ENCODE results near the gene MPZL2. TPM values are rescaled to one million over a fixed set of nuclear protein-coding genes. Genes with fewer than 3 reads are reported as not detected.

The MPZL2 gene
- total and polyA plus RNA-seq, 9 of the 15 experiments (the other 6 are each of a cell fraction or from before 2014, with no cell fraction given), result 0.09 to 0.28 (median 0.18) TPM; not detected in 2

- FAIRE-seq, result no peak
- no peak for ATAC-seq
- no TSS peak for BruUV-seq (replicated peaks)
- POLR2A ChIA-PET, result interaction anchor here (0.6 to 1.0 kb wide), 2 partner anchors 24 to 171 kb away, joined by 3 read pairs; no protein-coding TSS in a partner anchor
- TF ChIP-seq ZC3H4 (CRISPR knock-in tag; IDR thresholded peaks at IDR 0.05; ENCODE audit: borderline replicate concordance), result no peak
- no peak for TF ChIP-seq EP300 (IDR thresholded peaks at IDR 0.05; ENCODE audit: low read length)
- no peak for TF ChIP-seq TSC22D4 (tag; IDR thresholded peaks at IDR 0.05)
- H3K9ac ChIP-seq (ENCODE audit: insufficient read depth in 1 of 2, low read depth in 2 of 2, low read length in 2 of 2), result no peak overlapping the region
- DNase-seq (ENCODE audit: extremely low read depth in 1 of 4, low spot score in 3 of 4), result no peak
- in situ Hi-C loops (cut with MboI) (no loop called here), intact Hi-C loops (cut with micrococcal nuclease) (no loop called here)
- peaks cover 0 to 5% of the 10 kb centered on the region in 2 experiments; a peak in 2 of 5 replicates for H3K4me1 ChIP-seq (replicated peaks in 1 of 2; ENCODE audit: control insufficient read depth in 2 of 2, insufficient read depth in 2 of 2, low read length in 2 of 2)
- no peaks in the 10 kb centered on the region for H3K36me3 ChIP-seq (ENCODE audit: control insufficient read depth, insufficient read depth, low read length)
- CTCF ChIA-PET (ENCODE audit: low intra/inter-chr PET ratio), result no interaction called here
- H3K27me3 ChIP-seq (ENCODE audit: control insufficient read depth in 2 of 2, insufficient read depth in 2 of 2, low read length in 2 of 2), result peaks cover 17 to 27% of the 10 kb centered on the region in 2 experiments
- WGBS (ENCODE audit: insufficient coverage, low coverage, missing lambda C conversion rate), result 37% methylated on average over 3 of the region's 3 CpGs
- H3K9me1 ChIP-seq (ENCODE audit: control insufficient read depth, insufficient read depth, low read length), result no peaks in the 10 kb centered on the region
- no peak overlapping the region for H3K27ac ChIP-seq (ENCODE audit: extremely low read depth, low read depth, low read length)
- no peaks in the 10 kb centered on the region for H3K79me2 ChIP-seq (ENCODE audit: control insufficient read depth, insufficient read depth, low read length)
- no peak overlapping the region for H2AFZ ChIP-seq (ENCODE audit: low read depth, low read length)
- no peaks in the 10 kb centered on the region for H4K20me1 ChIP-seq (replicated peaks; ENCODE audit: control insufficient read depth, insufficient read depth, low read length)
- H3K9me3 ChIP-seq (replicated peaks; ENCODE audit: control insufficient read depth, insufficient read depth, low read depth, low read length), result no peaks in the 10 kb centered on the region
- no peak overlapping the region for H3K4me3 ChIP-seq
- H3K4me2 ChIP-seq (ENCODE audit: insufficient read depth, low read length), result no peak overlapping the region
These were observed 48.8 kb downstream of the MPZL2 start for GRCh38 chr11:118215262-118215661.

GRCh38 chr11:118214210-118214914 lies 49.7 kb downstream of the MPZL2 start:
- H2AFZ ChIP-seq (ENCODE audit: low read depth, low read length), result peak overlapping the region; percentile 46; the same call in 1 of the 2 replicates
- peaks cover 0 to 5% of the 10 kb centered on the region in 2 experiments; a peak in 2 of 5 replicates for H3K4me1 ChIP-seq (replicated peaks in 1 of 2; ENCODE audit: control insufficient read depth in 2 of 2, insufficient read depth in 2 of 2, low read length in 2 of 2)
- in situ Hi-C loops (cut with MboI), result no loop called here
- H3K4me2 ChIP-seq (ENCODE audit: insufficient read depth, low read length), result no peak overlapping the region
- peaks cover 17 to 22% of the 10 kb centered on the region in 2 experiments for H3K27me3 ChIP-seq (ENCODE audit: control insufficient read depth in 2 of 2, insufficient read depth in 2 of 2, low read length in 2 of 2)
- CTCF ChIA-PET (ENCODE audit: low intra/inter-chr PET ratio), result no interaction called here
- no peak overlapping the region for H3K27ac ChIP-seq (ENCODE audit: extremely low read depth, low read depth, low read length)
- intact Hi-C loops (cut with micrococcal nuclease), result no loop called here
- H3K9ac ChIP-seq (ENCODE audit: insufficient read depth in 1 of 2, low read depth in 2 of 2, low read length in 2 of 2), result no peak overlapping the region
- TF ChIP-seq ZNF124 (CRISPR knock-in tag; IDR thresholded peaks at IDR 0.05) (no peak), GATAD2A (IDR thresholded peaks at IDR 0.05) (no peak), CEBPB (tag; IDR thresholded peaks at IDR 0.05) (0 out of 2 replicates have a peak, but pooled peaks have one; percentile 13), C11orf30 (IDR thresholded peaks at IDR 0.05; ENCODE audit: low read depth) (peak; percentile 4; the same call in 1 of the 2 replicates), RFX1 (IDR thresholded peaks at IDR 0.05) (0 out of 2 replicates have a peak, but pooled peaks have one; percentile 8)
- DNase-seq (ENCODE audit: extremely low read depth in 1 of 4, low spot score in 3 of 4) (no peak), FAIRE-seq (no peak), ATAC-seq (no peak)
- H3K9me3 ChIP-seq (replicated peaks; ENCODE audit: control insufficient read depth, insufficient read depth, low read depth, low read length), result no peaks in the 10 kb centered on the region
- no peak overlapping the region for H3K4me3 ChIP-seq
- POLR2A ChIA-PET, result interaction anchor here (1.0 kb wide), 3 partner anchors 23 to 48 kb away, joined by 3 read pairs; no protein-coding TSS in a partner anchor
- no TSS peak for BruUV-seq (replicated peaks)
- no peaks in the 10 kb centered on the region for H3K9me1 ChIP-seq (ENCODE audit: control insufficient read depth, insufficient read depth, low read length)
- H4K20me1 ChIP-seq (replicated peaks; ENCODE audit: control insufficient read depth, insufficient read depth, low read length), result no peaks in the 10 kb centered on the region
- no peaks in the 10 kb centered on the region for H3K79me2 ChIP-seq (ENCODE audit: control insufficient read depth, insufficient read depth, low read length)
- H3K36me3 ChIP-seq (ENCODE audit: control insufficient read depth, insufficient read depth, low read length), result no peaks in the 10 kb centered on the region
- 2% methylated on average over 6 of the region's 6 CpGs for WGBS (ENCODE audit: insufficient coverage, low coverage, missing lambda C conversion rate)

Data from K562 (cell line).